Panc1 (cell line): Measurements from ENCODE around the gene STX2. TPM values are rescaled to one million over a fixed set of nuclear protein-coding genes. Genes with fewer than 3 reads are reported as not detected.

Experiments
- ATAC-seq: fragments of 200-7000 bp; cut with Tn5 transposase; 2 replicates; pipeline ENCODE4 v1.9.1; 2020; ENCODE audit warnings: mild to moderate bottlenecking, moderate library complexity
- BruUV-seq: library from RNA; stranded (reverse); fragments of 400-500 nt; replicated peaks from 2 replicates; lab custom pipeline; 2021; lab: Mats Ljungman, UMichigan
- CTCF ChIA-PET: fragments of 300-600 bp; sonication (Branson Sonifier 250); formaldehyde crosslinking; loops from one replicate; lab custom pipeline; 2022; ENCODE audit warnings: antibody characterized with exemption; lab: Charles Lee
- POLR2A ChIA-PET: fragments of 300-600 bp; sonication (Branson Sonifier 250); formaldehyde crosslinking; loops from one replicate; lab custom pipeline; 2022; ENCODE audit warnings: antibody characterized with exemption; lab: Charles Lee
- DNase-seq: peaks from one replicate; pipeline ENCODE4 v3.0.0-alpha.2; 2010; ENCODE audit warnings: low read depth, low spot score
- H3K27ac ChIP-seq: 2 replicates; pipeline ENCODE4 v1.5.1; 2011; ENCODE audit warnings: mild to moderate bottlenecking, low read length, inconsistent platforms
- H3K27me3 ChIP-seq: fragments of 200-500 bp; sonication (Bioruptor generic); 2 replicates; pipeline ENCODE4 v1.6.0; 2014; ENCODE audit warnings: low read length, inconsistent platforms; ENCODE audit not compliant: control insufficient read depth, insufficient read depth
- H3K36me3 ChIP-seq: fragments of 200-500 bp; sonication (Bioruptor generic); 2 replicates; pipeline ENCODE4 v1.5.1; 2014; ENCODE audit warnings: inconsistent platforms, mild to moderate bottlenecking, low read length, moderate library complexity; ENCODE audit not compliant: control insufficient read depth, insufficient read depth
- H3K4me1 ChIP-seq: 2 replicates; pipeline ENCODE4 v1.5.1; 2011; ENCODE audit warnings: inconsistent platforms, mild to moderate bottlenecking, low read length, moderate library complexity; ENCODE audit not compliant: control insufficient read depth, insufficient read depth
- H3K4me3 ChIP-seq, 2 experiments: 2 replicates each; pipeline ENCODE4 v1.5.1; 2011 to 2012; ENCODE audit warnings: low read depth in 2 of 2, low read length in 2 of 2, mild to moderate bottlenecking in 2 of 2, inconsistent platforms in 1 of 2, moderate library complexity in 1 of 2
- H3K9me3 ChIP-seq: fragments of 200-500 bp; sonication (Bioruptor generic); 2 replicates; pipeline ENCODE4 v1.5.1; 2014; ENCODE audit warnings: low read depth, mild to moderate bottlenecking, inconsistent platforms, low read length, moderate library complexity; ENCODE audit not compliant: control insufficient read depth, insufficient read depth
- CTCF ChIP-seq: fragments of 450-650 bp; IDR thresholded peaks from 2 replicates; pipeline ENCODE4 v1.5.1; 2017; ENCODE audit warnings: mild to moderate bottlenecking
- POLR2AphosphoS5 ChIP-seq: IDR thresholded peaks from 2 replicates; pipeline ENCODE4 v1.6.1; 2012; ENCODE audit warnings: mild to moderate bottlenecking, low read depth, low read length, moderate library complexity
- REST ChIP-seq, 2 experiments: IDR thresholded peaks; 2 replicates each; pipeline ENCODE4 v1.6.1; 2011 to 2012; ENCODE audit warnings: low read depth in 2 of 2, control low read depth in 1 of 2, low read length in 1 of 2, mild to moderate bottlenecking in 1 of 2, moderate library complexity in 1 of 2; ENCODE audit not compliant: insufficient read depth in 1 of 2
- SIN3A ChIP-seq: IDR thresholded peaks from 2 replicates; pipeline ENCODE4 v1.6.1; 2012; ENCODE audit warnings: low read depth, mild to moderate bottlenecking, low read length, moderate library complexity, borderline replicate concordance; ENCODE audit not compliant: insufficient read depth
- TCF7L2 ChIP-seq: IDR thresholded peaks from 2 replicates; pipeline ENCODE4 v1.6.1; 2011; ENCODE audit warnings: mild to moderate bottlenecking, low read depth, low read length, inconsistent platforms
- in situ Hi-C: cut with HindIII; loops from 2 replicates; pipeline ENCODE4 v1.10.0; 2016; ENCODE audit warnings: low sequenced_read_pairs, low pct_unique_long_range_greater_than_20kb
- intact Hi-C: fragments of 100-400 bp; cut with micrococcal nuclease; formaldehyde crosslinking; loops from one replicate; pipeline ENCODE4 v1.10.0; 2022; ENCODE audit not compliant: unreplicated experiment
- total RNA-seq: library from RNA; stranded (reverse); gene quantifications from one replicate; pipeline ENCODE4 v1.2.1, GENCODE V29; 2021; ENCODE audit not compliant: unreplicated experiment

Gene STX2
- total RNA-seq, 1 experiment from 2014 or later: 34.0 TPM

GRCh38 chr12:130871286-130872178 lies 32.5 kb upstream of the STX2 start, which contains the start of gene RAN:
Gene RAN (plus strand): TSS chr12:130872066. CDS start chr12:130872594, 528 bp downstream.
- DNase-seq: peak; percentile 32
- peak within 1 kb of the TSS; percentile 86 to 94 for H3K4me3 ChIP-seq
- peak within 1 kb of the TSS; percentile 96 for H3K27ac ChIP-seq
- in situ Hi-C loops (no loop called here), intact Hi-C loops (no loop called here)
- peaks cover 33% of the 10 kb centered on the region for H3K36me3 ChIP-seq
- ChIA-PET CTCF (no interaction called here), POLR2A (no interaction called here)
- no TSS peak for BruUV-seq
- no peak for TF ChIP-seq CTCF
- TF ChIP-seq SIN3A: 0 out of 2 replicates have a peak, but pooled peaks have one; percentile 80
- peak; percentile 80; the same call in 1 of the 2 replicates for TF ChIP-seq POLR2AphosphoS5
- no peak for TF ChIP-seq TCF7L2
- TF ChIP-seq REST (IDR thresholded peaks at IDR 0.05; ENCODE audit: insufficient read depth in 1 of 2, low read depth in 2 of 2, low read length in 1 of 2): peak in 1 of 2 experiments; percentile 48; a peak in 1 of 4 replicates
- peaks cover 25% of the 10 kb centered on the region for H3K4me1 ChIP-seq
- H3K27me3 ChIP-seq: no peaks in the 10 kb centered on the region
- no peaks in the 10 kb centered on the region for H3K9me3 ChIP-seq
- ATAC-seq: peak; percentile 93

- TSS peak; percentile 91 for BruUV-seq
- in situ Hi-C loops: no loop called here
- TF ChIP-seq REST (IDR thresholded peaks at IDR 0.05; ENCODE audit: insufficient read depth in 1 of 2, low read depth in 2 of 2, low read length in 1 of 2): no peak
- peak; percentile 74 for TF ChIP-seq CTCF
- ATAC-seq: peak; percentile 77
- H3K27ac ChIP-seq: peak overlapping the region; percentile 91
- DNase-seq: peak; percentile 64
- intact Hi-C loops: no loop called here
- no peaks in the 10 kb centered on the region for H3K9me3 ChIP-seq
- ChIA-PET POLR2A (no interaction called here), CTCF (interaction anchor here (0.5 to 0.7 kb wide), 2 partner anchors 20 to 44 kb away, joined by 4 to 5 read pairs; no protein-coding TSS in a partner anchor)
- peak overlapping the region; percentile 60 to 90 for H3K4me3 ChIP-seq
- peaks cover 21% of the 10 kb centered on the region for H3K4me1 ChIP-seq
- peaks cover 25% of the 10 kb centered on the region for H3K36me3 ChIP-seq
- no peaks in the 10 kb centered on the region for H3K27me3 ChIP-seq
These were observed 31.6 kb upstream of the STX2 start for GRCh38 chr12:130870442-130871285.
